NB4 (cell line): ENCODE measurements around the gene NUDT4.

Experiments
- CTCF ChIP-seq: IDR thresholded peaks from one replicate; pipeline ENCODE4 v1.5.1; 2012; ENCODE audit warnings: low read depth, low read length
- MAX ChIP-seq: IDR thresholded peaks from 2 replicates; pipeline ENCODE4 v1.6.1; 2011; ENCODE audit warnings: low read depth, low read length
- MYC ChIP-seq: IDR thresholded peaks from 2 replicates; pipeline ENCODE4 v1.6.1; 2011; ENCODE audit warnings: low read depth, low read length
- POLR2A ChIP-seq: IDR thresholded peaks from 2 replicates; pipeline ENCODE4 v1.6.1; 2011; ENCODE audit warnings: mild to moderate bottlenecking; ENCODE audit not compliant: insufficient read length; ENCODE audit errors: extremely low read depth

- TF ChIP-seq CTCF: no peak
- no peak for TF ChIP-seq POLR2A
- no peak for TF ChIP-seq MAX
- no peak for TF ChIP-seq MYC
Observed at GRCh38 chr12:93358058-93358457, 19.7 kb upstream of the NUDT4 start.
